ENCODE measurements around the gene CUX1.
"Not testable (repeated sequence)": the region's sequence is repeated elsewhere in the genome, so short reads cannot be mapped to it uniquely, and the experiment has no call there.

CUX1 gene

GRCh38 chr7:102328863-102329262, 511.4 kb downstream of the CUX1 start:
- DNase-seq: not testable (repeated sequence)

- DNase-seq: not testable (repeated sequence)
These were observed 511.9 kb downstream of the CUX1 start for GRCh38 chr7:102329366-102329765.

- DNase-seq: not testable (repeated sequence)
These were observed 513.4 kb downstream of the CUX1 start for GRCh38 chr7:102330666-102331460.

All from activated CD8-positive, alpha-beta memory T cell treated with anti-CD3 and anti-CD28 coated beads for 24 hours (primary cell).